Astrocyte of the spinal cord (primary cell): Measurements from ENCODE around the gene SMIM27.
A peak's percentile ranks its signal among the peaks of the same experiment; 100 is the strongest.

Experiments
- DNase-seq: peaks from one replicate; pipeline ENCODE4 v3.0.0; 2011; ENCODE audit warnings: low read depth, low spot score
- H3K4me3 ChIP-seq: 2 replicates; pipeline ENCODE4 v1.5.1; 2011; ENCODE audit warnings: low read depth, mild to moderate bottlenecking, low read length, moderate library complexity
- in situ Hi-C: cut with HindIII; loops from 2 replicates; pipeline ENCODE4 v1.10.0; 2017; ENCODE audit warnings: low sequenced_read_pairs
- TF ChIP-seq, protein P1 (sequence below): IDR thresholded peaks from 2 replicates; pipeline ENCODE4 v1.5.1; 2012; ENCODE audit warnings: low read depth, mild to moderate bottlenecking, low read length, inconsistent platforms

SMIM27 gene

DNA sequence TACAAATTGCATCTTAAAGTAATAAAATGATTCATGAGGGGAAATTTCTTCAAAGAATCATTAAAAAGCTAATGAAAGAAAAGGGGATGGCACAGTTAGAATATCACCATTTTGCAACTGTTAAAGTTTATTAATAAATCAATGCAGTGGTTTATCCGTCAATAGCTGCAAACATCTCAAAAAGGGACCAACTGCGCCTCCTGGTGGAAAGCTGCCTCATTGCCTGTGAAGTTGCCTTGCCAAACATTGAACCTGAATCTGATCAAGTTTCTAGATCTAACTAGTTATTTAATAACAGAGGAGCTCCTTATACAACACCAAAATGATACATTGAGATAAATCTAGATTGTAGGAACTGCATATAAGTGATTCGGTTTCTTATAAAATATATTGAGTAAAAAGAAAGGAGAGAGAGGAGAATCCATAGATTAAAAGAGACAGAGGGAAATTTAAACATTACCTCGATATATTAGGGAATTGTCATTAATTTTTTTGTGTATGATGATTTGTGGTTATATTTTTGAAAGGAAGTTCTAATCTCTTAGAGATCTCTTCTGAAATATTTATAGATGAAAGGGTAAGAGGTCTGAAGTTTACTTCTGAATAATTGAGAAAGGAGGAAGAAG, 27.7 kb downstream of the SMIM27 start:
- TF ChIP-seq, protein P1, sequence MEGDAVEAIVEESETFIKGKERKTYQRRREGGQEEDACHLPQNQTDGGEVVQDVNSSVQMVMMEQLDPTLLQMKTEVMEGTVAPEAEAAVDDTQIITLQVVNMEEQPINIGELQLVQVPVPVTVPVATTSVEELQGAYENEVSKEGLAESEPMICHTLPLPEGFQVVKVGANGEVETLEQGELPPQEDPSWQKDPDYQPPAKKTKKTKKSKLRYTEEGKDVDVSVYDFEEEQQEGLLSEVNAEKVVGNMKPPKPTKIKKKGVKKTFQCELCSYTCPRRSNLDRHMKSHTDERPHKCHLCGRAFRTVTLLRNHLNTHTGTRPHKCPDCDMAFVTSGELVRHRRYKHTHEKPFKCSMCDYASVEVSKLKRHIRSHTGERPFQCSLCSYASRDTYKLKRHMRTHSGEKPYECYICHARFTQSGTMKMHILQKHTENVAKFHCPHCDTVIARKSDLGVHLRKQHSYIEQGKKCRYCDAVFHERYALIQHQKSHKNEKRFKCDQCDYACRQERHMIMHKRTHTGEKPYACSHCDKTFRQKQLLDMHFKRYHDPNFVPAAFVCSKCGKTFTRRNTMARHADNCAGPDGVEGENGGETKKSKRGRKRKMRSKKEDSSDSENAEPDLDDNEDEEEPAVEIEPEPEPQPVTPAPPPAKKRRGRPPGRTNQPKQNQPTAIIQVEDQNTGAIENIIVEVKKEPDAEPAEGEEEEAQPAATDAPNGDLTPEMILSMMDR, result peak; percentile 97
- in situ Hi-C loops, result no loop called here
- H3K4me3 ChIP-seq, result no peak overlapping the region
- DNase-seq, result peak; percentile 50

DNA sequence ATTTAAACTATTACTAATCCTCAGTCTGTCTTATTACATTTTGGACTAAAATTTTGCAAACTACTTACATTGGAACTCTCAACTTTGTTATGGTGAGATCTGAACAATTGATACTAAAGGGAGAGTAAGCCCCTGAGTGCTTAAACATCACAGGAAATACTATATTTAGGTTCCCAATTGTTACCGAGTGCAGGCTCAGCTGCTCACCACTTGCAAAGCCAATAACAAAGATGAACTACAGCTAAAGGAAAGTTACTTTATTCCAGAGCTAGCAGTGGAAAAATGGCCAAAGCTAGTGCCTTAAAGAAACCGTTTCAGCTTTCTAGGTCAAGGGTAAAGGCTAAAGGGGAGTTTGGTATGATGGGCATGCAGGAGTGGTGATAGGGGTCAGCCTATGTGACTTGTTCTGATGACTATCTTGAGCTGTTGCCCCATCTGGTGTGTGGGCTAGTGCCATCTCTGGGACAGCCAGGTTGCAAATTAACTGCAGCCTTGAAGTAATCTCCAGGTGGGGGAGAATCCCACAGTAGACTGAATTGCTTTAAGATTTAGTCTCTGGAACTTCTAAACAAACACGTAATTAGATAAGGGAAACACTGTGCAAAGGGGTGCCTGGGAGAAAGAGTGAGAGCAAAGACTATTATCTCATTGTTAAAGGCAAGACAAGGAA, 28.6 kb downstream of the SMIM27 start:
- no peak overlapping the region for H3K4me3 ChIP-seq
- no peak for DNase-seq
- in situ Hi-C loops, result no loop called here
- TF ChIP-seq, protein P1, result no peak

DNA sequence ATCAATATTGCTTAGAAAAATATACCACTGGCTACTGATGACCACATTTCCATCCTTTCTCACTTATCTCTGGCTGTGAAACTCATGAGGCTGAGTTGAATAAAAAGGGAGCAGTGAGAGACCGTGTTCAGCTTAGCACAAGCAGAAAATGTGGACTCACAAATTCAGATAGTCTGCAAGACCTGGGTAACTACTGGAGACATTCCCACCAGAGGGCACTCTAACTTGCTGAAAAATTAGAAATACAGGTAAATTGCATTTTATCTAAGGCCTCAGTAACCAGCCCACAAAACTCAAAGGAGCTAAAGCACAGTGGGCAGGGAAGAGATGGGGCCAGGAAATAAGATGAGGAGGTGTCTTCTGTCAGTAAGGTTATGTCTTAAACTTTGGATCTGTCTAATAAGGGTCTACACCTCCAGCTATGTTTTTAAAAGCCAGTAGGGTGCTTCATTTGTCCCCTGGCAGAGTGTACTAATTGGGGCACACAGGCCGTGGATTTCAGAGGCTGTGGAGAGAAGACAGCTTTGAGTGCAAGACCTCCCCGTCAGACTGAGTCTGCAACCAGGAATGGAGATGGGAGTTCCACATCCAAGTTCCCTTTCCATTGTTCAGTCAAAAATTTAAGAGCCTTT, 29.5 kb downstream of the SMIM27 start:
- no peak overlapping the region for H3K4me3 ChIP-seq
- DNase-seq, result peak; percentile 78
- in situ Hi-C loops, result no loop called here
- TF ChIP-seq, protein P1, result peak; percentile 71

DNA sequence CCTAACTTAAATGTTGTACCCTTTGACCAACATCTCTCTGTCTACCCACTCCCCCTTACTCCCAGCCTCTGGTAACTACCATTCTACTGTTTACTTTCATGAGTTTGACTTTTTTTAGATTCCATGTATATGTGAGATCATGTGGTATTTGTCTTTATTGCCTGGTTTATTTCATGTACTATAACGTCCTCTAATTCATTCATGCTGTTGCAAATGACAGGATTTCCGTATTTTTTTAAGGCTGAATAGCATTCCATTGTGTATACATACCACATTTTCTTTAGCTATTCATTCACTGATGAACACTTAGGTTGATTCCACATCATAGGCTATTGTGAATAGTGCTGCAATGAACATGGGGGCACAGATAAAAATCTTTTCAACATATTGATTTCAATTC, 32.7 kb downstream of the SMIM27 start:
- TF ChIP-seq, protein P1, result no peak
- in situ Hi-C loops, result no loop called here

DNA sequence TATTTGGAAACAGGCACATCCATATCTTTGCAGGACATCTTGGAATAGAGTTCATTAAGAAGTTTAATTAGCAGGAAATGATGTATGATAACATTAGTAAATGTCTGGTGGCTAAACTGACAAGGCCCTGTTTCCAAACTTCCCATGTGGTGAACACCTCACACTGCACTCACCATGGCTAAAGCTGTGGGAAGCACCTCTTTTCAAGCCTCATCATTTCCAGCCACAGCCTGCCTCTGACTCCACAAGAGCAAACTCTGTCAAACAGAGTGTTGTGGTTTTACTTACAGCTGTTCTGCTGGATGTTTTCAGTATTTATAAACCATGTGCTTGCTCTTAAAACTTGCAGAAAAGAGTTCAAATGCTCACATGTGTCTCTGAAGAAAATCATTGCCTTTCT, 35.8 kb downstream of the SMIM27 start:
- TF ChIP-seq, protein P1, result peak; percentile 13

More for the DNA sequence above, 32.7 kb downstream of the SMIM27 start:
- H3K4me3 ChIP-seq, result no peak overlapping the region
- DNase-seq, result no peak

DNA sequence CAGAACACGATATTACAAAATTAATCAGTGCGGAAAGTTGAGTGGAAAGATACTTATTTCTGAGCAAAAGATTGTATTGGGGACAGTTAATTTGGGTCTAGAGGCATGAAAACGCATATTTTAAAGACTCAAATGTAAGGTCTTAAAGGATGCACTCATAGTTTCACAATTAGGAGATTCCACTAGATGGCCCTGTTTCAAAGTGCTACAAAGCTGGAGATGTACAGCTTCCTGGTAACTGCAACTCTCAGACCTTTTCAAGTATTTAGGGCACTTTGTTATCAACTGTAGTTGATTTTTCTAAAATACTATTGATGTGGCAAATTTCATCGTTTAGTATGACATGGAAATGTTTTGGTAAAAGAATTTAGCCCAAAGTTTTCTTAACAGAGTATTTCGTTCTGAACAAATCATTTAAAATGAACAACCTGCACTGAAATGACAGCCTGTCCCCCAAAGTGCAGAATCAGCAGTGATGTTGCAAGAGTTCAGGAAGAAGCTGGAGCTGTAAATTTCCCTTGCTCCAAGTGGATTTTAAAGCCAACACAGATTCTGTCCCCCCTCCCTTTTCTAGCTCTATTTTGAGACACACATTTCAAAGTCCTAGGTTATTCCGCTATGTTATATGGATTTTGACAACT, 37.1 kb downstream of the SMIM27 start:
- DNase-seq, result peak; percentile 69
- no peak overlapping the region for H3K4me3 ChIP-seq
- in situ Hi-C loops, result no loop called here
- TF ChIP-seq, protein P1, result peak; percentile 67

More for the DNA sequence above, 35.8 kb downstream of the SMIM27 start:
- no peak overlapping the region for H3K4me3 ChIP-seq
- in situ Hi-C loops, result no loop called here
- DNase-seq, result peak; percentile 32
